GM18907 (cell line): ENCODE results near the gene LMCD1.

Experiments
- ATAC-seq: cut with Tn5 transposase; IDR thresholded peaks from one replicate; pipeline ENCODE4 v1.9.1; 2021; ENCODE audit warnings: mild to moderate bottlenecking, moderate library complexity; ENCODE audit not compliant: unreplicated experiment

Gene LMCD1

GRCh38 chr3:8482960-8483665 lies 18.5 kb upstream of the LMCD1 start:
- ATAC-seq, result no peak

GRCh38 chr3:8484409-8485140 lies 17.0 kb upstream of the LMCD1 start:
- ATAC-seq, result no peak

- ATAC-seq, result no peak
Observed at GRCh38 chr3:8485141-8485870, 16.3 kb upstream of the LMCD1 start.

- no peak for ATAC-seq
Observed at GRCh38 chr3:8485943-8486342, 15.7 kb upstream of the LMCD1 start.

- no peak for ATAC-seq
Observed at GRCh38 chr3:8486434-8486833, 15.2 kb upstream of the LMCD1 start.

GRCh38 chr3:8486936-8487335 lies 14.7 kb upstream of the LMCD1 start:
- ATAC-seq, result no peak

- ATAC-seq, result no peak
Observed at GRCh38 chr3:8488411-8488810, 13.2 kb upstream of the LMCD1 start.

GRCh38 chr3:8488877-8489276 lies 12.7 kb upstream of the LMCD1 start:
- no peak for ATAC-seq

- no peak for ATAC-seq
Observed at GRCh38 chr3:8489278-8489792, 12.3 kb upstream of the LMCD1 start.

GRCh38 chr3:8490079-8490552 lies 11.5 kb upstream of the LMCD1 start:
- ATAC-seq, result no peak

GRCh38 chr3:8491271-8492144 lies 10.1 kb upstream of the LMCD1 start:
- no peak for ATAC-seq

GRCh38 chr3:8492744-8493511 lies 8.7 kb upstream of the LMCD1 start:
- no peak for ATAC-seq

GRCh38 chr3:8493744-8494143 lies 7.9 kb upstream of the LMCD1 start:
- no peak for ATAC-seq

- ATAC-seq, result no peak
Observed at GRCh38 chr3:8494327-8494726, 7.3 kb upstream of the LMCD1 start.

GRCh38 chr3:8497582-8497981 lies 4.0 kb upstream of the LMCD1 start:
- no peak for ATAC-seq

GRCh38 chr3:8499181-8499611 lies 2.4 kb upstream of the LMCD1 start:
- ATAC-seq, result no peak

- no peak for ATAC-seq
Observed at GRCh38 chr3:8500319-8500988, 1.2 kb upstream of the LMCD1 start.

- no peak for ATAC-seq
Observed at GRCh38 chr3:8500989-8501370, 643 bp upstream of the LMCD1 start.

- ATAC-seq, result peak; percentile 29
Observed at GRCh38 chr3:8503461-8503860, 1.8 kb downstream of the LMCD1 start.
